Activated naive CD4-positive, alpha-beta T cell treated with anti-CD3 and anti-CD28 coated beads, Interleukin-2, amount 50 U/mL, for 24 hours (primary cell): ENCODE results near the gene PAK5.

ENCODE experiments used
- H3K27ac Mint-ChIP-seq: one replicate; pipeline ENCODE4 v1.8.0; 2021; ENCODE audit warnings: mild to moderate bottlenecking, mixed read lengths
- H3K27me3 Mint-ChIP-seq: one replicate; pipeline ENCODE4 v1.8.0; 2021; ENCODE audit warnings: mixed read lengths
- H3K36me3 Mint-ChIP-seq: one replicate; pipeline ENCODE4 v1.8.0; 2021; ENCODE audit warnings: mixed read lengths
- H3K4me1 Mint-ChIP-seq: one replicate; pipeline ENCODE4 v1.8.0; 2021; ENCODE audit warnings: mixed read lengths
- H3K4me3 Mint-ChIP-seq: one replicate; pipeline ENCODE4 v1.8.0; 2021; ENCODE audit warnings: mild to moderate bottlenecking, mixed read lengths
- H3K9me3 Mint-ChIP-seq: one replicate; pipeline ENCODE4 v1.8.0; 2021; ENCODE audit warnings: mixed read lengths

PAK5 gene

GRCh38 chr20:9518576-9519175 lies 320.2 kb downstream of the PAK5 start:
- H3K27ac Mint-ChIP-seq = no peak overlapping the region
- H3K9me3 Mint-ChIP-seq = no peaks in the 10 kb centered on the region
- H3K27me3 Mint-ChIP-seq = peaks cover 29% of the 10 kb centered on the region
- H3K4me1 Mint-ChIP-seq = no peaks in the 10 kb centered on the region
- H3K4me3 Mint-ChIP-seq = no peak overlapping the region
- H3K36me3 Mint-ChIP-seq = no peaks in the 10 kb centered on the region

GRCh38 chr20:9517297-9518162 lies 321.3 kb downstream of the PAK5 start:
- Mint-ChIP-seq H3K9me3 (no peaks in the 10 kb centered on the region), H3K27ac (no peak overlapping the region), H3K4me3 (no peak overlapping the region), H3K4me1 (no peaks in the 10 kb centered on the region), H3K36me3 (no peaks in the 10 kb centered on the region), H3K27me3 (peaks cover 29% of the 10 kb centered on the region)

GRCh38 chr20:9516234-9516871 lies 322.5 kb downstream of the PAK5 start:
- H3K4me1 Mint-ChIP-seq = no peaks in the 10 kb centered on the region
- peaks cover 37% of the 10 kb centered on the region for H3K27me3 Mint-ChIP-seq
- H3K36me3 Mint-ChIP-seq = no peaks in the 10 kb centered on the region
- no peak overlapping the region for H3K4me3 Mint-ChIP-seq
- H3K27ac Mint-ChIP-seq = no peak overlapping the region
- H3K9me3 Mint-ChIP-seq = no peaks in the 10 kb centered on the region

- no peaks in the 10 kb centered on the region for H3K4me1 Mint-ChIP-seq
- H3K27ac Mint-ChIP-seq = no peak overlapping the region
- H3K36me3 Mint-ChIP-seq = no peaks in the 10 kb centered on the region
- peaks cover 38% of the 10 kb centered on the region for H3K27me3 Mint-ChIP-seq
- no peaks in the 10 kb centered on the region for H3K9me3 Mint-ChIP-seq
- no peak overlapping the region for H3K4me3 Mint-ChIP-seq
Measured at GRCh38 chr20:9515741-9516233, 323.1 kb downstream of the PAK5 start.

GRCh38 chr20:9515214-9515585 lies 323.7 kb downstream of the PAK5 start:
- H3K27me3 Mint-ChIP-seq = peaks cover 40% of the 10 kb centered on the region
- no peaks in the 10 kb centered on the region for H3K36me3 Mint-ChIP-seq
- no peaks in the 10 kb centered on the region for H3K9me3 Mint-ChIP-seq
- no peak overlapping the region for H3K27ac Mint-ChIP-seq
- H3K4me1 Mint-ChIP-seq = no peaks in the 10 kb centered on the region
- H3K4me3 Mint-ChIP-seq = no peak overlapping the region

- H3K36me3 Mint-ChIP-seq = no peaks in the 10 kb centered on the region
- no peak within 1 kb of the TSS for H3K4me3 Mint-ChIP-seq
- no peaks in the 10 kb centered on the region for H3K9me3 Mint-ChIP-seq
- no peaks in the 10 kb centered on the region for H3K4me1 Mint-ChIP-seq
- H3K27ac Mint-ChIP-seq = no peak within 1 kb of the TSS
- peaks cover 38% of the 10 kb centered on the region for H3K27me3 Mint-ChIP-seq
Measured at GRCh38 chr20:9514461-9515213, 324.2 kb downstream of the PAK5 start, which contains the start of gene LAMP5. Gene LAMP5, plus strand, starts transcription at chr20:9514590. Its CDS starts 263 bp downstream, at chr20:9514853.

- Mint-ChIP-seq H3K27me3 (peaks cover 42% of the 10 kb centered on the region), H3K9me3 (no peaks in the 10 kb centered on the region), H3K36me3 (no peaks in the 10 kb centered on the region), H3K4me3 (no peak overlapping the region), H3K4me1 (no peaks in the 10 kb centered on the region), H3K27ac (no peak overlapping the region)
Measured at GRCh38 chr20:9514072-9514460, 324.8 kb downstream of the PAK5 start.

- Mint-ChIP-seq H3K9me3 (no peaks in the 10 kb centered on the region), H3K27me3 (peaks cover 33% of the 10 kb centered on the region), H3K36me3 (no peaks in the 10 kb centered on the region), H3K4me1 (no peaks in the 10 kb centered on the region), H3K27ac (no peak overlapping the region), H3K4me3 (no peak overlapping the region)
Measured at GRCh38 chr20:9510911-9511310, 328.0 kb downstream of the PAK5 start.

- Mint-ChIP-seq H3K27me3 (peaks cover 28% of the 10 kb centered on the region), H3K36me3 (no peaks in the 10 kb centered on the region), H3K4me1 (no peaks in the 10 kb centered on the region), H3K27ac (no peak overlapping the region), H3K4me3 (no peak overlapping the region), H3K9me3 (no peaks in the 10 kb centered on the region)
Measured at GRCh38 chr20:9509246-9509645, 329.6 kb downstream of the PAK5 start.

- Mint-ChIP-seq H3K27me3 (peaks cover 26% of the 10 kb centered on the region), H3K27ac (no peak overlapping the region), H3K4me3 (no peak overlapping the region), H3K9me3 (no peaks in the 10 kb centered on the region), H3K4me1 (no peaks in the 10 kb centered on the region), H3K36me3 (no peaks in the 10 kb centered on the region)
Measured at GRCh38 chr20:9508696-9509178, 330.1 kb downstream of the PAK5 start.

- H3K36me3 Mint-ChIP-seq = no peaks in the 10 kb centered on the region
- peaks cover 26% of the 10 kb centered on the region for H3K27me3 Mint-ChIP-seq
- H3K4me3 Mint-ChIP-seq = no peak overlapping the region
Measured at GRCh38 chr20:9508240-9508661, 330.6 kb downstream of the PAK5 start.

GRCh38 chr20:9507544-9508239 lies 331.2 kb downstream of the PAK5 start:
- no peaks in the 10 kb centered on the region for H3K4me1 Mint-ChIP-seq
- no peak overlapping the region for H3K4me3 Mint-ChIP-seq
- H3K9me3 Mint-ChIP-seq = no peaks in the 10 kb centered on the region
- no peak overlapping the region for H3K27ac Mint-ChIP-seq
- H3K36me3 Mint-ChIP-seq = no peaks in the 10 kb centered on the region
- peaks cover 25% of the 10 kb centered on the region for H3K27me3 Mint-ChIP-seq

More at GRCh38 chr20:9508240-9508661, 330.6 kb downstream of the PAK5 start:
- Mint-ChIP-seq H3K4me1 (no peaks in the 10 kb centered on the region), H3K9me3 (no peaks in the 10 kb centered on the region), H3K27ac (no peak overlapping the region)

- H3K4me1 Mint-ChIP-seq = no peaks in the 10 kb centered on the region
- no peaks in the 10 kb centered on the region for H3K36me3 Mint-ChIP-seq
- H3K27me3 Mint-ChIP-seq = peaks cover 21% of the 10 kb centered on the region
- H3K27ac Mint-ChIP-seq = no peak overlapping the region
- no peak overlapping the region for H3K4me3 Mint-ChIP-seq
- no peaks in the 10 kb centered on the region for H3K9me3 Mint-ChIP-seq
Measured at GRCh38 chr20:9506964-9507369, 331.9 kb downstream of the PAK5 start.

GRCh38 chr20:9506280-9506821 lies 332.5 kb downstream of the PAK5 start:
- Mint-ChIP-seq H3K27ac (no peak overlapping the region), H3K9me3 (no peaks in the 10 kb centered on the region), H3K36me3 (no peaks in the 10 kb centered on the region), H3K27me3 (peaks cover 16% of the 10 kb centered on the region), H3K4me1 (no peaks in the 10 kb centered on the region), H3K4me3 (no peak overlapping the region)
